Fibroblast of skin of right biceps (primary cell): ENCODE measurements around the gene TEX2.
A peak's percentile ranks its signal among the peaks of the same experiment; 100 is the strongest.
"Not testable (repeated sequence)": the region's sequence is repeated elsewhere in the genome, so short reads cannot be mapped to it uniquely, and the experiment has no call there.

Experiments used
- DNase-seq: peaks from one replicate; pipeline ENCODE4 v3.0.0-alpha.2; 2013

TEX2 gene

GRCh38 chr17:64238449-64238848, 24.6 kb downstream of the TEX2 start:
- DNase-seq, result not testable (repeated sequence)

- DNase-seq, result peak; percentile 15
Observed at GRCh38 chr17:64236827-64237403, 26.1 kb downstream of the TEX2 start.

- no peak for DNase-seq
Observed at GRCh38 chr17:64234961-64235360, 28.1 kb downstream of the TEX2 start.

GRCh38 chr17:64232466-64233262, 30.4 kb downstream of the TEX2 start:
- no peak for DNase-seq

DNA sequence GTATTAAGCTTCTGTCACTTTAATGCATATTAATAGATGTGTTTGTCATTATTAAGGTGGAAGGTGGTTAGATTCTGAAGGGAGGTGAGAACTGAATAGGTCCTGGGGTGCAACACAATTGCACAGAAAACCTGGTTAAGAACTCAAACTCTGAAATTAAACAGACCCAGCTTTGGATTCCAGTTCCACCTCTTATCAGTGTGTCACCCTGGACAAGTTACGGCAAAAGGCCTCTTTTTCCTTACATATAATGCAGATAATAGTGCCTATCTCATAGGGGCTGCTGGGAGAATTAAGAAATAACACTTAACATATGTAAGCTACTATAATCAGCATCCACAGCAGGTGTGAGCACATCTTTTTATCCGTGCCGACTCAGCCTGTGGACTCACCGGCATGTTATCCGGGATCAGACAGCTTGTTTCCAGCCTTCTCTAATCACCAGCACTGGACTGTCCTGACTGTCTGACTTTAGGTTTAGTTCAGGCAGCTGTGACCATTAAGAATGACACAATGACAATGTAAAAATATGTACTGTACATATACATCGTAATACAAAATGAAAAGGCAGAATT, 31.4 kb downstream of the TEX2 start:
- no peak for DNase-seq

DNA sequence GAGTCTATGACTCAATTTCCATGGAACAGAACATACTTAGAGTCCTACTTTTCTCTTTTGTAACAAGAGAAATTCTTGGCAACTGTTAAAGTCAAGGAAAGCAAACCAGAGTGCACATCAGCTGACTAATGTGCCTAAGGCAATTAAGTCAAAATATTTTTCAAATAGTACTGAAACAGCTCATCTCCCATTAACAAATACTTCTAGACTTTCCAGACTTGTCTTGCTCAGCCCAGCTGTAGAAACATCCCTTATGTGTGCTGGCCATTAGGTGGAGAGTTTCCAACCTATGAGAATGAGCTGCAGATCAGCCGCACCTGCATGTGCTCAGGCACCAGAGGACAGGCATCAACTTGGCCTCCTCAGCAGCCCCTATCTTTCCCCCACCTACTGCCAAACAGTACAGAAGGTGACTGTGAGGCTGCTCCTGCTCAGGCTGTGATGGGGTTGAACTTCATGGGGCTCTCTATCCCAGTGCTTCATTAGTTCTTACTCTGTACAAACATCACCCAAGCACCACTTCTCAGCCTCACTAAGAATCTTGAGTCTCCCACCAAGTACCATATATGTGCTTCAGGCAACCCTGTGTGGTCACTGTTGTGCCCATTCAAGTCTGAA, 32.2 kb downstream of the TEX2 start:
- peak; percentile 94 for DNase-seq

- no peak for DNase-seq
Observed at GRCh38 chr17:64229815-64230728, 33.0 kb downstream of the TEX2 start.

DNA sequence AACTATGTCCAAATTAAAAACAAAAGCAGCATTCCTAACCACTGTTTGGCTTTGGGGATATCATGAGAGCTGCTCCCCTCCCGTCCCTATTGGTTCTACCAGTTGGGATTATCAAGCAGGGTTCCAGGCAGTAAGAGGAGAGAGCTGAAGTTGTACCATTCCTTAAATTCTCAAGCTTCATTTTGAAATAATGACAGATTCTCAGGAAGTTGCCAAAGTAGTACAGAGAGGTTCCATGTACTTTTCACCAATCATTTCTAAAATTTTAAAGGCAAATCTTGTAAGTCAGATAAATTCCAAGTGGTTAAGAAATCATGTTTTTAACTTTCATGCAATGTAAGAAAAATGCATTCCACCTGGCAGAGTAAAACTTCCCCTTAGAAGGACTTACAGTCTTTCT, 36.9 kb downstream of the TEX2 start:
- peak; percentile 16 for DNase-seq

GRCh38 chr17:64225410-64225809, 37.6 kb downstream of the TEX2 start:
- no peak for DNase-seq

DNA sequence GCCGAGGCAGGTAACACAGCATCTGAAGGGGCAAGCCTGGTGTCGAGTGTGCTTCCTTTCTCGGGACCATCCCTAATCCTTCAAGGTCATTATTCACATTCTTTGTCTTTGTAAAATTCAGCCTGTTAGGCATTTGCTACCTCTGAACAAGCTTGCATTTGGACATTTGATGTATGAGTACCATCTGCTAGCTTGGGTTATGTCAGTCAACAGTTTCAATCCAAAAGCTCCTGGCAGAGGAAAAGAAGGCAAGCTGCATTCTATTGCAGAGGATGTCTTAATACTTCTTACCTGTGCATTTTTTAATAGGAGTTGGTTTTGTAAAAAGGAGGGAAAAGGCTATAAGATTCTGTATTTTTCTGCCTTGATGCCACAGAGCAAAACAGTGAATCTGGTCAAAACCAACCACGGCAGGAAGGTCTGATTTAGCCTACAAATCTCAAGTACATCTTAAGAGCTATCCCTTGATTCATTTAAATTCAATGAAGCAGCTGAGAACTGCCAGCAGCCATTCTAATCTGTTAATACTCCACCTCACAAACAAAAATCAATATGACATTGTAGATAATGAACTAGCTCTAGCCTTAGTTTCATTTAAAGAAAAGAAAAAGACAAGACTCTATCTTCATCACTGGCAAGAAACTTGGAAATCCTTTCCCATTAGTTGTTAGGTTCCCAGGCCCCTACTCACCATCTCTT, 39.0 kb downstream of the TEX2 start:
- no peak for DNase-seq

GRCh38 chr17:64223283-64223682, 39.8 kb downstream of the TEX2 start:
- no peak for DNase-seq

DNA sequence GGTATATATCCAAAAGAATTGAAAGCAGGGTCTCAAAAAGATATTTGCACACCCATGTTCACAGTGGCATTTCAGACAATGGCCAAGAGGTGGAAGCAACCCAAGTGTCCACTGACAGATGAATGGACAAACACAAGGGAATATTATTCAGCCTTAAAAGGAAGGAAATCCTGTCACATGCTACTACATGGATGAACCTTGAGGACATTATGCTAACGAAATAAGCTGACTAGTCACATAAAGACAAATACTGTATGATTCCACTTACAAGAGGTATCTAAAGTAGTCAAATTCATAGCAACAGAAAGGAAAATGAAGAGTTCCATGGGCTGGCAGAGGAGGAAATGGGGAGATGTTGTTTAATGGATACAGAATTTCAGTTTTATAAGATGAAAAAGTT, 41.4 kb downstream of the TEX2 start:
- DNase-seq, result no peak

DNA sequence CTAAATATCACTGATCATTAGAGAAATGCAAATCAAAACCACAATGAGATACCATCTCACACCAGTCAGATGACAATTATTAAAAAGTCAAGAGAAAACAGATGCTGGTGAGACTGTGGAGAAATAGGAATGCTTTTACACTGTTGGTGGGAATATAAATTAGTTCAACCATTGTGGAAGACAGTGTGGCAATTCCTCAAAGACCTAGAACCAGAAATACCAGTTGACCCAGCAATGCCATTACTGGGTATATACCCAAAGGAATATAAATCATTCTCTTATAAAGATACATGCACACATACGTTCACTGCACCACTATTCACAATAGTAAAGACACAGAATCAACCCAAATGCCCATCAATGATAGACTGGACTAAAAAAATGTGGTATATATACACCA, 42.5 kb downstream of the TEX2 start:
- not testable (repeated sequence) for DNase-seq

DNA sequence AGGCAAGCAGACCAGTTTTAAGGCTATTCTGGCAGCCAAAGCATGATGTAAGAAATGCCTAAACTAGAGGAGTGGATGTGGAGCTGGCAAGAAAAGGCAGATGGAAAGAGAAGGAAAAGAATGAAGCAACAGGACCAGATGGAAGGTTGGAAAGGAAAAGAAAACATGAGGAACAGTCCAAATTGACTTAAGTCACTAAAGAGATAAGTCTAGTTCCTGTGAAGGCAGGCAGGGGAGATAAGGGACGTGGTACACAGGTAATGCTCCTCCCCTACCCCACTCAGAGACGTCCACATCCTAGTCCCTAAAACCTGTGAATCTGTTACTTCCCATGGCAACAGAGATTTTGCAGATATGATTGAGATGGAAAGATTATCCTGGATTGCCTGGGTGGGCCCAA, 43.5 kb downstream of the TEX2 start:
- DNase-seq, result no peak

DNA sequence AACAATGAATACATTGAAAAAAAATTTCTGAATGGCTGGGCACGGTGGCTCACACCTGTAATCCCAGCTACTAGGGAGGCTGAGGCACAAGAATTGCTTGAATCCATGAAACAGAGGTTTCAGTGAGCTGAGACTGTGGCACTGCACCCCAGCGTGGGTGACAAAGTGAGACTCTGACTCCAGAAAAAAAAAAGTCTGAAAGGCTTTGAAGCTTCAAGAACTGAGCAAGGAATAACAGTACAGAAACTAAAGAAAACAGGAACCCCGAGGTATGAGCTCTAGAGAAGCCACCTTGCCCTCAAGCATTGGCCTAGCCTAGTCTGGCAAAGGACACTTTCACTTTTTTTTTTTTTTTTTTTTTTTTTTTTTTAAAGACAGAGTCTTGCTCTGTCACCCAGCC, 45.0 kb downstream of the TEX2 start:
- DNase-seq, result no peak

DNA sequence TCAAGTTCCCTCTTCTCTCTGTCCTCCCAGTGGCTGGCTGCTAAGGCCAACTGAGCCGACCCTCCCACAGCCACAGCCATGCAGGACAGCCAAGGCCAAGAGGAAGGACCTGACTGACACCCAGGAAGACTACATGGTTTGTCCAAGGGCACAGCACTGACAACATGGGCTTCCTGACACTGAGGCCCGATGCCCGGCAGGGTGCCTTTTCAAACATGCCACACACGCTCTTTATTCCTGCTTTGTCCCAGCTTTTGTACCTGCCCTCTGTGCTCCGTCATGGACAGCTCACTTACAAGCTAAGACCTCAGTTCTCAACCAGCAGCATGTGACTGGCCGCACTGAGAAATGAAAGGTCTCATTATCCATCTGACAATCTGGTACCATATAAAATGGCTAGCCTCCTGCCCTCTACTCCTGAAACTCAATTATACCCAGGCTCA, 45.8 kb downstream of the TEX2 start:
- DNase-seq, result no peak

DNA sequence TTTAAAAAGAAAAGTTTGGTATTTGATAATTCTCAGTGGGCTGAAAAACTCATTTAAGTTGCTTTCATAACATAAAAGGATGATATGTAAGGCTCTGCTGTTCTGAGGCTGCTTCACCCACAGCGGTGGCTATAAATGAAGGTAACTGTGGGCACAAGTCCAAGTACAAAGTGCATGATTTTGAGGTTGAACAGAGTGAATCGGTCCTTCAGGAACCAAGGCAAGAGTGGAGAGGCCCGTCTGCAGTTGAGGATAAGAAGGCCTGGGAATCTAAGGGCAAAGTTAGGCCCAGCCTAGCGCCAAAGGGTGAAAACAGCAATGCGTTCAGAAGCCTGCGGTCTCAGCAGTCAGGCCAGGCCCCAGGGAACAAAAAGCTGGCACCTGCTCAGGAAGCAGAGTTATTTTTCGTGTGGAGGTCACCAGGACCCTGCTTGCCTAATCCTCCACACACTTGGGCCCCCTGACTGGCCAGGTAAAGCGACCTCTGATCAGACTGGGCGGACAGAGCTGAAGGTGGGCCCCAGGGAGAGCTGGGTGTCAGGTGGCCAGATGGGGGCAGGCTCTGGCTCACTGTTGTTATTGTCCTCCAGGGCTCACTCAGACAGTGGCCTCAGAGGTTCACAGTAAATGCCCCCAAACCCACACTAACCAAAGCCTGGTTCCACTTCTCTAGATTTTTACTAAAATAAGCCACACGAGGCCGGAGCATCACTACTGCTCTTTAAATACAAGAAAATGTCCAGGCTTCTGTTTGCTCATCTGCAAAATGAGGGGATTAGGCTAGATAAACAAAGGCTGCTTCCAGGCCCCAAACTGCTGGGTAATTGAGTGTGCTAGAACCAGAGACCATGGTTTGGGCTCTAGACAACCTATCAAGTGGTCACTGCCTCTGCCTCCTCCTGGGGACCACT, 46.5 kb downstream of the TEX2 start:
- DNase-seq, result peak; percentile 58

DNA sequence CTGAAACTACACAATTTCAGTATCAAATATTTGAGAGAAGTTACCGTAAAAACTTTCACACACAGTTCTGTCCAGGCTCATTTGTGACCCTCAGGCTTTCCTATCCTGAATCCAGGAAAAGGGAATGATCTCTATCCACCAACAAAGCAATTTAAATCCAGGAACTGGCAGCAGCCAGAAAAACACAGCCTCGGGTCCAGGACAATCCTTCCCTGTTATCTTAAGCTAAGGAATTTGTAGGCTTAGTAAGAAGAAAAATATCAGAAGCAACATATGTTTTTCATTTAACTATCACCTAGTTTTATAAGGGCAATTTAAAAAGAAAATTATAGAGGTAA, 47.1 kb downstream of the TEX2 start:
- peak; percentile 80 for DNase-seq

DNA sequence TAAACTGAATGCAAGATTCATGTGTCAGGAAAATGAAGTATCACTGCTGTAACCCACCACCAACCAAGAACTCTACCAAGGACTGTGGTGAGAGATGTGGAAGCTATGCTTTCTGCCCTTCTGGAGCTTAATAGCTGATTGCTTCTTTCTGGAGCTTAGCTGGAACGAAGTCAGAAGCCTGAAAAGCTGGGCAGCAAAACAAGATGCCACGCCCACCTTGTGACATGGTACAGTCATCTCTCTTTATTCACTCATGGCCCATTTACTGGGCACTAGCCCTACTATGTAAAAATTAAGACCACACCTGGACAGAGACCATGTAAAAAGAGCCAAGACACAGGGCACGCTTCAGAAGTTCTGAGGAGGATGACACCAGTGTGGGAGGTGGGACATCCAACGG, 48.1 kb downstream of the TEX2 start:
- no peak for DNase-seq

DNA sequence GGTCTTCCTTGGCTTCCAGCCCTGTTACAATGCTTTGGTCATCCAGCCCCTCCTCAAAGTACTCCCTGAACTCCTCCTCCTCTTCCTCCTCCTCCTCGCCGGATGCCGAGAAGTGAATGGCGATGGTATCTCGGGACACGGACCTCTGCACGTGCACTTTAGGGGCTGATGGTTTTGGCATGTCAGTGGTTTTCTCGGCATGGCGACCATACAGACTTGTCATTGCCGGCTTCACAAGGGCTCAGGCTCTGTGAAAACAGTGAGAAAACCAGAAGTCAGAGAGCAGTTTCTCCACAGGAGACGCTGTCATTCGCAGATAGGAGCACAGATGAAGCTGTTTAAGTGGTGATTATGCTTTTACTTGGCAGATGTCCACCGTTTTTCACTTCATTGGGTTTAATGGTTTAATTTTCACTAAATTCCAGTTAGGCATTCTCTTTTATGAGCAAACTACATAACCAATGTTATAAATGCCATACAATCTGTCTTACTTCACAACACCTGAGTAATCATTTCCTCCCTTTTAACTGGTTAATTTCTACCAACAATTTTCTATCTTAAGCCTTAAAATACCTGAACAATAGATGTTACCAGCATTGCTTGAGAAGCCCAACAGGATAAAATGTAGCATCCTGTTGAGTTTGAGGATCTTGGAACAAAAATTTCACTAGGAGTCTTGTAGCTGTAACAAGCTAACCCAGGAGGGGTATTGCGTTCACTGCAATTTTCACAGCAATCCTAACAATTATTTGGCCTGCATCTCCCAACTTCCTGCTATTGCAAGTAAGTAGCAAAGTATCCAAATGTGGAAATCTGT, 48.9 kb downstream of the TEX2 start:
- DNase-seq, result peak; percentile 51
